Head of caudate nucleus (tissue), 42 donors: ENCODE data around the gene SLC24A4.

Source experiments
- DNase-seq, 42 donors: peaks; one replicate each; pipeline versions ENCODE4 v3.0.0 to v3.0.0-alpha.2; 2020 to 2021; ENCODE audit warnings: mixed read lengths in 7 of 42
- intact Hi-C: fragments of 100-400 bp; cut with DNase I; formaldehyde crosslinking; loops from one replicate; pipeline ENCODE4 v1.15.0; 2022

SLC24A4 gene

GRCh38 chr14:92484132-92484823 is 161.3 kb downstream of the SLC24A4 start:
- DNase-seq = peak in 2 of 42 donors; percentile 2 to 28
- intact Hi-C loops = no loop called here

- intact Hi-C loops = no loop called here
- no peak for DNase-seq
Measured at GRCh38 chr14:92486881-92487280, 163.9 kb downstream of the SLC24A4 start.

GRCh38 chr14:92487513-92488133 is 164.7 kb downstream of the SLC24A4 start:
- intact Hi-C loops = no loop called here
- peak in 4 of 42 donors; percentile 2 to 36 (median 20) for DNase-seq

- intact Hi-C loops = no loop called here
- DNase-seq = peak in 4 of 42 donors; percentile 8 to 35 (median 34)
Measured at GRCh38 chr14:92489394-92490238, 166.7 kb downstream of the SLC24A4 start.

GRCh38 chr14:92490239-92490959 is 167.4 kb downstream of the SLC24A4 start:
- intact Hi-C loops = no loop called here
- peak in 35 of 42 donors; percentile 18 to 74 (median 49) for DNase-seq

- intact Hi-C loops = no loop called here
- peak in 4 of 42 donors; percentile 7 to 38 (median 28) for DNase-seq
Measured at GRCh38 chr14:92491782-92492181, 168.8 kb downstream of the SLC24A4 start.

- intact Hi-C loops = no loop called here
- DNase-seq = peak in 6 of 42 donors; percentile 9 to 47 (median 32)
Measured at GRCh38 chr14:92492258-92492657, 169.3 kb downstream of the SLC24A4 start.

- intact Hi-C loops = no loop called here
- DNase-seq = peak in 2 of 42 donors; percentile 24 to 32
Measured at GRCh38 chr14:92493024-92493423, 170.1 kb downstream of the SLC24A4 start.

GRCh38 chr14:92493492-92493891 is 170.5 kb downstream of the SLC24A4 start:
- intact Hi-C loops = no loop called here
- DNase-seq = peak in 4 of 42 donors; percentile 2 to 38 (median 32)

GRCh38 chr14:92494512-92494911 is 171.5 kb downstream of the SLC24A4 start:
- DNase-seq = no peak
- intact Hi-C loops = no loop called here

- intact Hi-C loops = no loop called here
- peak in 4 of 42 donors; percentile 12 to 40 (median 37) for DNase-seq
Measured at GRCh38 chr14:92495027-92495426, 172.1 kb downstream of the SLC24A4 start.

GRCh38 chr14:92496191-92496857 is 173.4 kb downstream of the SLC24A4 start:
- intact Hi-C loops = no loop called here
- peak in 1 of 42 donors; percentile 31 for DNase-seq

GRCh38 chr14:92497391-92497790 is 174.4 kb downstream of the SLC24A4 start:
- peak in 1 of 42 donors; percentile 10 for DNase-seq
- intact Hi-C loops = no loop called here

GRCh38 chr14:92499234-92499633 is 176.3 kb downstream of the SLC24A4 start:
- DNase-seq = peak in 1 of 42 donors; percentile 21
- intact Hi-C loops = no loop called here

- DNase-seq = peak in 29 of 42 donors; percentile 14 to 73 (median 50)
- intact Hi-C loops = no loop called here
Measured at GRCh38 chr14:92500491-92500941, 177.6 kb downstream of the SLC24A4 start.

GRCh38 chr14:92501891-92502351 is 179.0 kb downstream of the SLC24A4 start:
- DNase-seq = peak in 3 of 42 donors; percentile 2 to 26 (median 18)
- intact Hi-C loops = no loop called here

GRCh38 chr14:92502541-92503286 is 179.7 kb downstream of the SLC24A4 start:
- peak in 6 of 42 donors; percentile 4 to 25 (median 9) for DNase-seq
- intact Hi-C loops = no loop called here
